Measurements from ENCODE around the gene IGF1. TPM values are rescaled to one million over a fixed set of nuclear protein-coding genes. Genes with fewer than 3 reads are reported as not detected.

The IGF1 gene
- total RNA-seq, 1 experiment from 2014 or later = 0.42 TPM

- Histone ChIP-seq H3K4me2 (ENCODE audit: low read length) (peak overlapping the region; percentile 12; the same call in 1 of the 2 replicates), H4K20me1 (ENCODE audit: insufficient read depth) (no peaks in the 10 kb centered on the region), H3K9me3 (ENCODE audit: control insufficient read depth in 1 of 2, insufficient read depth in 1 of 2, low read depth in 1 of 2, low read length in 2 of 2) (no peaks in the 10 kb centered on the region), H3K36me3 (ENCODE audit: control insufficient read depth in 1 of 2, insufficient read depth in 2 of 2, low read length in 2 of 2) (no peaks in the 10 kb centered on the region), H3K4me3 (replicated peaks in 1 of 2; ENCODE audit: low read depth in 1 of 2, low read length in 2 of 2) (no peak overlapping the region), H3K27me3 (ENCODE audit: insufficient read depth, low read length) (0 out of 2 replicates have a peak, but pooled peaks cover 4% of the 10 kb centered on the region), H3K9ac (ENCODE audit: low read length) (no peak overlapping the region), H3K9me2 (ENCODE audit: insufficient read depth) (no peaks in the 10 kb centered on the region), H3K79me2 (ENCODE audit: insufficient read depth, low read length) (no peaks in the 10 kb centered on the region), H3K4me1 (ENCODE audit: control insufficient read depth in 1 of 2, insufficient read depth in 2 of 2, low read length in 2 of 2) (no peaks in the 10 kb centered on the region; a peak in 1 of 4 replicates), H3K27ac (ENCODE audit: low read depth, low read length) (no peak overlapping the region), H2AFZ (ENCODE audit: low read depth, low read length, poor library complexity, severe bottlenecking) (no peak overlapping the region)
- DNase-seq (ENCODE audit: low read depth, low spot score) = no peak
- RAD21 ChIA-PET (ENCODE audit: low non-redundant PET in 1 of 2, low total read pairs in 2 of 2, uncharacterized antibody in 2 of 2, unreplicated experiment in 2 of 2) = no interaction called here
- ATAC-seq = no peak
- CTCF ChIA-PET = interaction anchor here (1.2 to 1.9 kb wide), 8 partner anchors 10 to 388 kb away, joined by 3 to 12 read pairs (median 6); no protein-coding TSS in a partner anchor
- POLR2A ChIA-PET = no interaction called here
- intact Hi-C loops (cut with micrococcal nuclease) = loop anchor here (2.0 to 10.0 kb wide), 6 partner anchors 182 to 709 kb away; no protein-coding TSS in a partner anchor
- TF ChIP-seq EGR1 (IDR thresholded peaks at IDR 0.05; ENCODE audit: low read depth) (no peak), REST (IDR thresholded peaks at IDR 0.05; ENCODE audit: low read depth) (no peak), CTCF (IDR thresholded peaks at IDR 0.05 in 2 of 3, conservative IDR thresholded peaks at IDR 0.05 in 1 of 3; ENCODE audit: borderline replicate concordance in 1 of 3, insufficient read depth in 1 of 3, low read depth in 2 of 3, low read length in 2 of 3) (no peak), TCF7L2 (IDR thresholded peaks at IDR 0.05; ENCODE audit: borderline replicate concordance, extremely low read depth, insufficient read depth, insufficient read length) (no peak), SP1 (IDR thresholded peaks at IDR 0.05; ENCODE audit: low read depth) (no peak), RAD21 (IDR thresholded peaks at IDR 0.05; ENCODE audit: low read depth) (no peak), YY1 (IDR thresholded peaks at IDR 0.05; ENCODE audit: extremely low read depth, insufficient replicate concordance, low read depth, low read length) (no peak), JUND (IDR thresholded peaks at IDR 0.05) (no peak), ZFX (IDR thresholded peaks at IDR 0.05) (no peak), ZBTB33 (IDR thresholded peaks at IDR 0.05; ENCODE audit: extremely low read depth, insufficient replicate concordance, low read length) (no peak), CEBPB (IDR thresholded peaks at IDR 0.05; ENCODE audit: low read depth) (no peak), ZNF274 (IDR thresholded peaks at IDR 0.05; ENCODE audit: low read depth, low read length) (no peak), POLR2AphosphoS5 (IDR thresholded peaks at IDR 0.05; ENCODE audit: low read depth, low read length) (no peak), EZH2 (IDR thresholded peaks at IDR 0.05) (no peak), SRF (IDR thresholded peaks at IDR 0.05; ENCODE audit: low read depth) (no peak)
- no TSS peak for BruUV-seq (replicated peaks)
Measured at GRCh38 chr12:102484017-102484416, 3.7 kb upstream of the IGF1 start.
